ENCODE measurements around the gene TASP1. TPM values are rescaled to one million over a fixed set of nuclear protein-coding genes. Genes with fewer than 3 reads are reported as not detected.
"Not testable (repeated sequence)": the region's sequence is repeated elsewhere in the genome, so short reads cannot be mapped to it uniquely, and the experiment has no call there.

Gene TASP1
- total and polyA plus RNA-seq, 2 donors from 2014 or later: 6.0 to 22.7 TPM

GRCh38 chr20:13492001-13492481 is 146.7 kb downstream of the TASP1 start:
- Histone ChIP-seq H3K9ac (ENCODE audit: low read length in 3 of 3) (no peak overlapping the region), H3K36me3 (ENCODE audit: control insufficient read depth in 2 of 3, insufficient read depth in 3 of 3, low read length in 3 of 3) (no peaks in the 10 kb centered on the region), H3K4me1 (ENCODE audit: control insufficient read depth in 2 of 3, insufficient read depth in 2 of 3, low read depth in 1 of 3, low read length in 3 of 3) (no peaks in the 10 kb centered on the region), H3K4me3 (ENCODE audit: low read length in 3 of 3) (no peak overlapping the region), H3K9me3 (ENCODE audit: control insufficient read depth in 2 of 3, insufficient read depth in 1 of 3, low read length in 3 of 3) (no peaks in the 10 kb centered on the region), H3K27ac (ENCODE audit: low read depth in 2 of 2, low read length in 2 of 2) (no peak overlapping the region), H3K27me3 (ENCODE audit: control insufficient read depth, insufficient read depth, low read length) (no peaks in the 10 kb centered on the region)
- FAIRE-seq (no peak), DNase-seq (peak in 2 of 5 donors; percentile 59 to 70)
- no peak for TF ChIP-seq CTCF (IDR thresholded peaks at IDR 0.05; ENCODE audit: borderline replicate concordance, extremely low read depth, insufficient read depth)
- intact Hi-C loops (cut with DNase I): no loop called here

- H3K27me3 ChIP-seq (ENCODE audit: control insufficient read depth, insufficient read depth, low read length): no peaks in the 10 kb centered on the region
- no peak overlapping the region for H3K9ac ChIP-seq (ENCODE audit: low read length in 3 of 3)
- intact Hi-C loops (cut with DNase I): no loop called here
- DNase-seq (no peak), FAIRE-seq (no peak)
- H3K36me3 ChIP-seq (ENCODE audit: control insufficient read depth in 2 of 3, insufficient read depth in 3 of 3, low read length in 3 of 3): peaks cover 0 to 5% (median 2%) of the 10 kb centered on the region in 3 donors
- TF ChIP-seq CTCF (IDR thresholded peaks at IDR 0.05; ENCODE audit: borderline replicate concordance, extremely low read depth, insufficient read depth): no peak
- H3K4me3 ChIP-seq (ENCODE audit: low read length in 3 of 3): no peak overlapping the region
- no peaks in the 10 kb centered on the region for H3K4me1 ChIP-seq (ENCODE audit: control insufficient read depth in 2 of 3, insufficient read depth in 2 of 3, low read depth in 1 of 3, low read length in 3 of 3)
- H3K27ac ChIP-seq (ENCODE audit: low read depth in 2 of 2, low read length in 2 of 2): no peak overlapping the region
- H3K9me3 ChIP-seq (ENCODE audit: control insufficient read depth in 2 of 3, insufficient read depth in 1 of 3, low read length in 3 of 3): no peaks in the 10 kb centered on the region
Measured at GRCh38 chr20:13487202-13487601, 151.5 kb downstream of the TASP1 start.

DNA sequence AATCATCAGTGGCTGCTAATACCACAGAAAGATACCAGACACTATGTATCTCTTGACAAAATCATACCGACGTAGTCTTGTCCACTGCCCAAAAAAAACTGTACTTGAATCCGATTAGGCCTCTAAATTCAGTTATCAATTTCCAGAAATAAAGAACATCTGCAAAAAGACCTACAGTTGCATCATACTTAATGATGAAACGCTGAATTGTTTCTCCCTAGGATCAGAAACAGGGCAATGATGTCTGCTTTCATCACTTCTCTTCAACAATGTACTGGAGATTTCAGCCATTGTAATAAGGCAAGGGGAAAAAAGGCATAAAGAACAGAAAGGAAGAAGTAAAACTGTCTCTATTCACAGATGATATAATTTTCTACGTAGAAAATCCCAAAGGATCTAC is 152.0 kb downstream of the TASP1 start:
- TF ChIP-seq CTCF (IDR thresholded peaks at IDR 0.05; ENCODE audit: borderline replicate concordance, extremely low read depth, insufficient read depth): no peak
- H3K9me3 ChIP-seq (ENCODE audit: control insufficient read depth in 2 of 3, insufficient read depth in 1 of 3, low read length in 3 of 3): no peaks in the 10 kb centered on the region
- DNase-seq: no peak
- H3K36me3 ChIP-seq (ENCODE audit: control insufficient read depth in 2 of 3, insufficient read depth in 3 of 3, low read length in 3 of 3): peaks cover 0 to 7% (median 4%) of the 10 kb centered on the region in 3 donors
- no peak overlapping the region for H3K27ac ChIP-seq (ENCODE audit: low read depth in 2 of 2, low read length in 2 of 2)
- intact Hi-C loops (cut with DNase I): no loop called here
- no peak overlapping the region for H3K9ac ChIP-seq (ENCODE audit: low read length in 3 of 3)
- no peaks in the 10 kb centered on the region for H3K4me1 ChIP-seq (ENCODE audit: control insufficient read depth in 2 of 3, insufficient read depth in 2 of 3, low read depth in 1 of 3, low read length in 3 of 3)
- no peaks in the 10 kb centered on the region for H3K27me3 ChIP-seq (ENCODE audit: control insufficient read depth, insufficient read depth, low read length)
- no peak overlapping the region for H3K4me3 ChIP-seq (ENCODE audit: low read length in 3 of 3)
- FAIRE-seq: no peak

GRCh38 chr20:13485576-13485975 is 153.2 kb downstream of the TASP1 start:
- FAIRE-seq (no peak), DNase-seq (no peak)
- Histone ChIP-seq H3K9me3 (ENCODE audit: control insufficient read depth in 2 of 3, insufficient read depth in 1 of 3, low read length in 3 of 3) (no peaks in the 10 kb centered on the region), H3K36me3 (ENCODE audit: control insufficient read depth in 2 of 3, insufficient read depth in 3 of 3, low read length in 3 of 3) (peaks cover 0 to 7% (median 6%) of the 10 kb centered on the region in 3 donors), H3K9ac (ENCODE audit: low read length in 3 of 3) (no peak overlapping the region), H3K4me1 (ENCODE audit: control insufficient read depth in 2 of 3, insufficient read depth in 2 of 3, low read depth in 1 of 3, low read length in 3 of 3) (no peaks in the 10 kb centered on the region), H3K4me3 (ENCODE audit: low read length in 3 of 3) (no peak overlapping the region), H3K27me3 (ENCODE audit: control insufficient read depth, insufficient read depth, low read length) (no peaks in the 10 kb centered on the region), H3K27ac (ENCODE audit: low read depth in 2 of 2, low read length in 2 of 2) (no peak overlapping the region)
- no peak for TF ChIP-seq CTCF (IDR thresholded peaks at IDR 0.05; ENCODE audit: borderline replicate concordance, extremely low read depth, insufficient read depth)
- intact Hi-C loops (cut with DNase I): no loop called here

- H3K27me3 ChIP-seq (ENCODE audit: control insufficient read depth, insufficient read depth, low read length); FAIRE-seq; H3K27ac ChIP-seq (ENCODE audit: low read depth in 2 of 2, low read length in 2 of 2); H3K9me3 ChIP-seq (ENCODE audit: control insufficient read depth in 2 of 3, insufficient read depth in 1 of 3, low read length in 3 of 3); intact Hi-C loops (cut with DNase I); DNase-seq; H3K4me3 ChIP-seq (ENCODE audit: low read length in 3 of 3); H3K4me1 ChIP-seq (ENCODE audit: control insufficient read depth in 2 of 3, insufficient read depth in 2 of 3, low read depth in 1 of 3, low read length in 3 of 3); H3K9ac ChIP-seq (ENCODE audit: low read length in 3 of 3); H3K36me3 ChIP-seq (ENCODE audit: control insufficient read depth in 2 of 3, insufficient read depth in 3 of 3, low read length in 3 of 3): not testable (repeated sequence)
Measured at GRCh38 chr20:13485019-13485418, 153.7 kb downstream of the TASP1 start.

Data from kidney (tissue), 14 donors.